Coronary artery (tissue), 2 donors: ENCODE data around the gene TRAF2.
"Not testable (repeated sequence)": the region's sequence is repeated elsewhere in the genome, so short reads cannot be mapped to it uniquely, and the experiment has no call there.

Experiments used
- DNase-seq: peaks from one replicate; pipeline ENCODE4 v3.0.0-alpha.2; 2017; ENCODE audit warnings: low spot score
- H3K27ac ChIP-seq, 2 donors: fragments of 200-600 bp; sonication (generic); one replicate each; pipeline ENCODE4 v1.5.1; 2016 to 2019
- H3K4me3 ChIP-seq: fragments of 200-600 bp; sonication (generic); 2 replicates; pipeline ENCODE4 v1.5.1; 2016; ENCODE audit warnings: mild to moderate bottlenecking, moderate library complexity
- CTCF ChIP-seq: fragments of 200-600 bp; sonication (generic); IDR thresholded peaks from one replicate; pipeline ENCODE4 v1.5.1; 2019; ENCODE audit warnings: antibody characterized with exemption

The TRAF2 gene

GRCh38 chr9:136840877-136841645 lies 45.3 kb upstream of the TRAF2 start:
- TF ChIP-seq CTCF: no peak
- Histone ChIP-seq H3K4me3 (no peak overlapping the region), H3K27ac (no peak overlapping the region)
- DNase-seq: no peak

- not testable (repeated sequence) for DNase-seq
- peak overlapping the region in 1 of 2 donors; percentile 77 for H3K27ac ChIP-seq
- peak overlapping the region; percentile 72 for H3K4me3 ChIP-seq
These were observed 44.5 kb upstream of the TRAF2 start for GRCh38 chr9:136841646-136842379.

GRCh38 chr9:136842380-136842948 lies 43.9 kb upstream of the TRAF2 start, which contains the start of gene AJM1:
Gene AJM1 (plus strand): TSS chr9:136842478. CDS start chr9:136844415, 1,937 bp downstream.
- TF ChIP-seq CTCF: peak; percentile 87
- Histone ChIP-seq H3K4me3 (peak within 1 kb of the TSS; percentile 72), H3K27ac (peak within 1 kb of the TSS in 1 of 2 donors; percentile 77)
- peak; percentile 88 for DNase-seq

- not testable (repeated sequence) for DNase-seq
- Histone ChIP-seq H3K4me3 (peak overlapping the region; percentile 72), H3K27ac (peak overlapping the region in 1 of 2 donors; percentile 77)
These were observed 43.0 kb upstream of the TRAF2 start for GRCh38 chr9:136843159-136843800.

- peak; percentile 76 for TF ChIP-seq CTCF
- peak overlapping the region; percentile 42 for H3K4me3 ChIP-seq
- not testable (repeated sequence) for H3K27ac ChIP-seq, DNase-seq
These were observed 42.2 kb upstream of the TRAF2 start for GRCh38 chr9:136843801-136844740.

GRCh38 chr9:136844761-136845464 lies 41.4 kb upstream of the TRAF2 start:
- peak overlapping the region; percentile 42 for H3K4me3 ChIP-seq
- DNase-seq: no peak
- TF ChIP-seq CTCF: no peak
- H3K27ac ChIP-seq: no peak overlapping the region
